GM12878 (cell line): ENCODE results near the gene MAD1L1. TPM values are rescaled to one million over a fixed set of nuclear protein-coding genes. Genes with fewer than 3 reads are reported as not detected.

Experiments used
- ATAC-seq: fragments of 200-7000 bp; cut with Tn5 transposase; 3 replicates; pipeline ENCODE4 v1.9.1; 2020; ENCODE audit warnings: mild to moderate bottlenecking, moderate library complexity
- BruUV-seq: library from RNA; stranded (reverse); fragments of 400-500 nt; replicated peaks from 2 replicates; lab custom pipeline; 2021; lab: Mats Ljungman, UMichigan
- CTCF ChIA-PET: fragments of 300-600 bp; sonication (Branson Sonifier 250); formaldehyde crosslinking; extraction: SDS; loops from one replicate; lab custom pipeline; 2021; ENCODE audit warnings: inconsistent platforms; lab: Yijun Ruan, JAX
- POLR2A ChIA-PET: fragments of 350-600 bp; formaldehyde crosslinking; extraction: SDS; loops from one replicate; lab custom pipeline; 2021; ENCODE audit warnings: inconsistent platforms; lab: Charles Lee
- RAD21 ChIA-PET: fragments of 300-600 bp; sonication (Branson Sonifier 250); formaldehyde crosslinking; loops from one replicate; lab custom pipeline; 2023; ENCODE audit warnings: antibody characterized with exemption; ENCODE audit not compliant: unreplicated experiment; lab: Charles Lee
- SMC1A ChIA-PET: fragments of 300-600 bp; sonication (Branson Sonifier 250); formaldehyde crosslinking; loops from one replicate; lab custom pipeline; 2023; ENCODE audit not compliant: unreplicated experiment, uncharacterized antibody; lab: Charles Lee
- DNase-seq: peaks from one replicate; pipeline ENCODE4 v3.0.0-alpha.2; 2011; ENCODE audit warnings: low read depth, low spot score
- FAIRE-seq: peaks from 3 replicates; lab custom pipeline; 2011; peaks lifted over from hg19 to GRCh38; lab: Jason Lieb, UNC
- H2AFZ ChIP-seq: 2 replicates; pipeline ENCODE4 v1.6.0; 2011; ENCODE audit warnings: low read depth, low read length, control low read depth; ENCODE audit not compliant: control insufficient read depth
- H3K27ac ChIP-seq: 2 replicates; pipeline ENCODE4 v1.5.1; 2011; ENCODE audit warnings: control low read depth; ENCODE audit not compliant: control insufficient read depth, insufficient read depth
- H3K27me3 ChIP-seq, 2 experiments: replicated peaks in 1 of 2; 2 replicates each; pipeline versions ENCODE4 v1.6.0 to v1.6.1; 2011; ENCODE audit warnings: low read length in 1 of 2; ENCODE audit not compliant: control insufficient read depth in 2 of 2, insufficient read depth in 2 of 2
- H3K36me3 ChIP-seq, 2 experiments: 2 replicates each; pipeline ENCODE4 v1.5.1; 2011; ENCODE audit warnings: low read length in 1 of 2; ENCODE audit not compliant: control insufficient read depth in 2 of 2, insufficient read depth in 2 of 2
- H3K4me1 ChIP-seq: 2 replicates; pipeline ENCODE4 v1.6.1; 2011; ENCODE audit warnings: mild to moderate bottlenecking, low read length, moderate library complexity, mixed read lengths; ENCODE audit not compliant: control insufficient read depth, insufficient read depth
- H3K4me2 ChIP-seq: 2 replicates; pipeline ENCODE4 v1.6.0; 2011; ENCODE audit warnings: control low read depth; ENCODE audit not compliant: control insufficient read depth, insufficient read depth
- H3K4me3 ChIP-seq: fragments of 200-600 bp; sonication (generic); 2 replicates; pipeline ENCODE4 v1.5.1; 2016
- H3K79me2 ChIP-seq: 2 replicates; pipeline ENCODE4 v1.6.0; 2011; ENCODE audit warnings: low read length; ENCODE audit not compliant: control insufficient read depth, insufficient read depth
- H3K9ac ChIP-seq: 2 replicates; pipeline ENCODE4 v1.8.0; 2011; ENCODE audit warnings: low read length, control low read depth, mixed read lengths; ENCODE audit not compliant: control insufficient read depth, insufficient read depth
- H3K9me3 ChIP-seq: replicated peaks from 3 replicates; pipeline ENCODE4 v1.5.1; 2011; ENCODE audit warnings: mild to moderate bottlenecking, low read length; ENCODE audit not compliant: control insufficient read depth, insufficient read depth
- H4K20me1 ChIP-seq: 2 replicates; pipeline ENCODE4 v1.6.0; 2011; ENCODE audit not compliant: control insufficient read depth, insufficient read depth
- CTCF ChIP-seq, 3 experiments: IDR thresholded peaks in 2 of 3; conservative IDR thresholded peaks in 1 of 3; 2 replicates each; pipeline ENCODE4 v1.5.1; 2011; ENCODE audit warnings: low read depth in 3 of 3, low read length in 3 of 3, mild to moderate bottlenecking in 3 of 3, control low read depth in 2 of 3, moderate library complexity in 2 of 3, inconsistent platforms in 1 of 3, mixed read lengths in 1 of 3; ENCODE audit not compliant: control insufficient read depth in 2 of 3, insufficient read depth in 1 of 3; ENCODE audit errors: extremely low read depth in 1 of 3
- RAD21 ChIP-seq: IDR thresholded peaks from 2 replicates; pipeline ENCODE4 v1.6.1; 2011; ENCODE audit warnings: mild to moderate bottlenecking, low read depth, low read length, moderate library complexity; ENCODE audit not compliant: insufficient read depth
- SMARCA5 ChIP-seq: fragments of 450-650 bp; IDR thresholded peaks from 2 replicates; pipeline ENCODE4 v1.6.1; 2017; ENCODE audit warnings: mild to moderate bottlenecking
- WGBS: methylation state at CpG from one replicate; pipeline ENCODE4 v1.1.6; 2016; ENCODE audit warnings: low lambda C conversion rate; ENCODE audit not compliant: insufficient replicate concordance, insufficient coverage; ENCODE audit errors: missing lambda C conversion rate; 5-methylcytosine and 5-hydroxymethylcytosine counted together
- in situ Hi-C: fragments of 300-500 bp; cut with MboI; formaldehyde crosslinking; loops from 9 replicates; pipeline ENCODE4 v1.14.3; 2018; ENCODE audit warnings: mixed read lengths
- intact Hi-C: fragments of 100-400 bp; cut with micrococcal nuclease; formaldehyde crosslinking; loops from one replicate; pipeline ENCODE4 v1.14.2; 2022; ENCODE audit not compliant: unreplicated experiment
- polyA plus RNA-seq, 11 experiments: library from polyadenylated mRNA; depleted of rRNA in 4 of 11; unstranded in 6 of 11; stranded (reverse) in 5 of 11; fragments of >200 nt; fragmentation: Nextera tagmentation in 4 of 11; fragmentation: Illumina TruSeq in 1 of 11; extraction: Ambion mirVana in 4 of 11; extraction: Trizol in 1 of 11; gene quantifications; 1 replicate in 1 of 11; 2 replicates in 10 of 11; pipeline versions ENCODE4 v1.2.1 to v1.2.3, GENCODE V29; 2011 to 2016; ENCODE audit warnings: inconsistent platforms in 2 of 11, missing spikeins in 2 of 11, low read depth in 1 of 11
- total RNA-seq, 4 experiments: library from RNA; depleted of rRNA in 3 of 4; stranded (reverse); fragments of >200 nt in 3 of 4; fragmentation: Illumina TruSeq in 1 of 4; extraction: Trizol in 1 of 4; gene quantifications; 2 replicates each; pipeline versions ENCODE4 v1.2.1 to v1.2.3, GENCODE V29; 2013 to 2021

The MAD1L1 gene
- total and polyA plus RNA-seq, 10 of the 15 experiments (the other 5 are each of a cell fraction or from before 2014, with no cell fraction given): 2.2 to 76.8 (median 38.3) TPM

DNA sequence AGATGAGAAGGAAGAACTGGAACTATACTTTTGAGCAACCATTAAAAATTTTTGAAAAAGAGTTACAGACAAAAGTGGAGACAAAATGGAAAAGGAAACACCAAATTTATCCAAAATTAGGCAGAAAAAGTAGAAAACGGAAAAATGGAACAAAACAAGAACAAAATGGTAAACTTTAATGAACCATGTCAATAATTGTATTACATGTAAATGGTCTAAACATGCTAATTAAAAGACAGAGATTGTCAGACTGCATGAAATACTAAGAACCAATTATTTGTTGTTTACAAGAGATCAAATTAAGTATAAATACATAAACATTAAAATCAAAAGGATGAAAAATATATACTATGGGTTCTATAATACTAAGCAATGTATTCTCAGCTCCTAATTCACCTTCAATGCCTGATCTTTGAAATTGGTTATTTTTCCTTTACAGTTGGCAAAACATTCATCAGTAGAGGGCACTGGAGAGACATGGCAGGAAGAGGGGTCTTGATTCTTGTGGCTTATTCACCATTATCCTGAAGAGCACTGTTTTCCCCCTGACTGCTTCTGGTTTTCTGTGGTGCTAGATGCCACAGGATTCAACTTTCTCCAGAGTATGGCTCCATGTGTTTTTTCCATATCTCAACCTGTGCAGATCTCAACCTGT, 437.7 kb downstream of the MAD1L1 start:
- H3K9me3 ChIP-seq: peaks cover 2% of the 10 kb centered on the region; the same call in 1 of the 3 replicates
- no peak overlapping the region for H3K4me3 ChIP-seq
- intact Hi-C loops: no loop called here
- FAIRE-seq: no peak
- no TSS peak for BruUV-seq
- H3K36me3 ChIP-seq: no peaks in the 10 kb centered on the region
- TF ChIP-seq SMARCA5 (no peak), RAD21 (peak; percentile 24; the same call in 1 of the 2 replicates), CTCF (IDR thresholded peaks at IDR 0.05 in 2 of 3, conservative IDR thresholded peaks at IDR 0.05 in 1 of 3; ENCODE audit: control insufficient read depth in 2 of 3, extremely low read depth in 1 of 3, insufficient read depth in 1 of 3, low read depth in 3 of 3, low read length in 3 of 3) (peak; percentile 8 to 19 (median 14); a peak in 2 of 6 replicates)
- H3K27me3 ChIP-seq: no peaks in the 10 kb centered on the region
- DNase-seq: no peak
- WGBS: 4% methylated on average over 1 of the region's 1 CpG
- H4K20me1 ChIP-seq: no peaks in the 10 kb centered on the region
- no peak overlapping the region for H3K27ac ChIP-seq
- in situ Hi-C loops: no loop called here
- H3K4me1 ChIP-seq: no peaks in the 10 kb centered on the region
- ChIA-PET CTCF (interaction anchor here (1.4 kb wide), 1 partner anchor 414 kb away, joined by 3 read pairs; no protein-coding TSS in a partner anchor), RAD21 (no interaction called here), POLR2A (no interaction called here), SMC1A (interaction anchor here (1.3 kb wide), 1 partner anchor 413 kb away, joined by 3 read pairs; no protein-coding TSS in a partner anchor)
- H3K9ac ChIP-seq: no peak overlapping the region
- H3K79me2 ChIP-seq: no peaks in the 10 kb centered on the region
- no peak overlapping the region for H3K4me2 ChIP-seq
- no peak for ATAC-seq
- no peak overlapping the region for H2AFZ ChIP-seq
